ENCODE measurements around the gene TRABD2B.

DNA sequence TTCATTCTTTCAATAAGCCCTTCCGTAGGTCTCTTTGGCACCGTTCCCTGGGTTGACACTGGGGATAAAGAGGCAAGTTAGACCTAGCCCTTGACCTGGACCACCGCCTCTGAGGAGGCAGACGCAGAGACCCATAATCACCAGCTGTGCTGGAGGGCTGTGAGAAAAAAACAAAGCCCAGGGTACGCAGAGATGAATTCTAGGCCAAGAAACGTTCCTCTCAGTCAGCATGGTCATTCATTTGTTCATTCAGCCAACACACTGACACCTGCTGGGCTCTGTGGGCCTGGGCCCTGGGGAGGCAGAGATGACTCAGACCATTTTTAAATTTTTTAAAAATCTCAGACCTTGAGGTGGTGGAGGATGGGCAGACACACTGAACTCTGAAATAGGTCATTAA is 26.3 kb upstream of the TRABD2B start:
- TF ChIP-seq REST (IDR thresholded peaks at IDR 0.05; ENCODE audit: low read depth) (no peak), NFIC (IDR thresholded peaks at IDR 0.05) (no peak), TAF1 (IDR thresholded peaks at IDR 0.05; ENCODE audit: low read depth) (no peak), RAD21 (IDR thresholded peaks at IDR 0.05; ENCODE audit: low read depth) (no peak), CEBPB (IDR thresholded peaks at IDR 0.05) (no peak), TCF12 (IDR thresholded peaks at IDR 0.05; ENCODE audit: low read depth) (no peak), YY1 (IDR thresholded peaks at IDR 0.05; ENCODE audit: low read depth) (no peak), EP300 (IDR thresholded peaks at IDR 0.05; ENCODE audit: borderline replicate concordance) (no peak), FOXM1 (IDR thresholded peaks at IDR 0.05; ENCODE audit: borderline replicate concordance, low read depth) (no peak), CREB1 (IDR thresholded peaks at IDR 0.05; ENCODE audit: low read depth) (no peak)
- TF ChIP-seq, protein P1, sequence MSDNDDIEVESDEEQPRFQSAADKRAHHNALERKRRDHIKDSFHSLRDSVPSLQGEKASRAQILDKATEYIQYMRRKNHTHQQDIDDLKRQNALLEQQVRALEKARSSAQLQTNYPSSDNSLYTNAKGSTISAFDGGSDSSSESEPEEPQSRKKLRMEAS (IDR thresholded peaks at IDR 0.05), result no peak
